Measurements from ENCODE around the gene TMEM203. TPM values are rescaled to one million over a fixed set of nuclear protein-coding genes. Genes with fewer than 3 reads are reported as not detected.

Gene TMEM203
- total RNA-seq, 4 donors from 2014 or later, result 11.6 to 33.5 (median 27.6) TPM

- TF ChIP-seq CTCF (IDR thresholded peaks at IDR 0.05) (no peak), POLR2A (IDR thresholded peaks at IDR 0.05) (no peak)
- Histone ChIP-seq H3K4me3 (no peak overlapping the region), H3K36me3 (peaks cover 0 to 4% (median 0%) of the 10 kb centered on the region in 3 donors), H3K27me3 (no peaks in the 10 kb centered on the region), H3K9me3 (no peaks in the 10 kb centered on the region), H3K27ac (no peak overlapping the region), H3K4me1 (peaks cover 7 to 44% (median 15%) of the 10 kb centered on the region in 4 donors)
- no peak for DNase-seq
Observed at GRCh38 chr9:137220317-137221094, 15.1 kb upstream of the TMEM203 start.

GRCh38 chr9:137219757-137220316 is 14.4 kb upstream of the TMEM203 start:
- Histone ChIP-seq H3K4me3 (no peak overlapping the region), H3K27ac (no peak overlapping the region), H3K4me1 (peaks cover 7 to 44% (median 15%) of the 10 kb centered on the region in 4 donors), H3K27me3 (no peaks in the 10 kb centered on the region), H3K36me3 (peaks cover 0 to 9% (median 0%) of the 10 kb centered on the region in 3 donors), H3K9me3 (no peaks in the 10 kb centered on the region)
- no peak for TF ChIP-seq CTCF (IDR thresholded peaks at IDR 0.05)
- no peak for DNase-seq

- peaks cover 3 to 44% (median 13%) of the 10 kb centered on the region in 4 donors for H3K4me1 ChIP-seq
- no peaks in the 10 kb centered on the region for H3K27me3 ChIP-seq
- TF ChIP-seq CTCF (IDR thresholded peaks at IDR 0.05) (no peak), POLR2A (IDR thresholded peaks at IDR 0.05) (peak; percentile 46 to 59)
- H3K27ac ChIP-seq, result peak overlapping the region in 3 of 4 donors; percentile 74 to 95 (median 83)
- H3K4me3 ChIP-seq, result peak overlapping the region in 2 of 4 donors; percentile 54 to 62
- H3K9me3 ChIP-seq, result no peaks in the 10 kb centered on the region
- peak in 2 of 3 donors; percentile 77 to 78 for DNase-seq
- peaks cover 0 to 15% (median 0%) of the 10 kb centered on the region in 3 donors for H3K36me3 ChIP-seq
Observed at GRCh38 chr9:137218754-137219271, 13.4 kb upstream of the TMEM203 start.

GRCh38 chr9:137218212-137218753 is 12.8 kb upstream of the TMEM203 start:
- Histone ChIP-seq H3K27me3 (no peaks in the 10 kb centered on the region), H3K36me3 (peaks cover 0 to 15% (median 0%) of the 10 kb centered on the region in 3 donors), H3K27ac (peak overlapping the region in 3 of 4 donors; percentile 74 to 95 (median 83)), H3K9me3 (no peaks in the 10 kb centered on the region), H3K4me3 (peak overlapping the region in 3 of 4 donors; percentile 14 to 62 (median 54)), H3K4me1 (peaks cover 3 to 44% (median 12%) of the 10 kb centered on the region in 4 donors)
- DNase-seq, result no peak
- TF ChIP-seq POLR2A (IDR thresholded peaks at IDR 0.05) (no peak), CTCF (IDR thresholded peaks at IDR 0.05) (no peak)

- Histone ChIP-seq H3K4me3 (peak overlapping the region in 3 of 4 donors; percentile 14 to 62 (median 54)), H3K4me1 (peaks cover 3 to 38% (median 7%) of the 10 kb centered on the region in 4 donors), H3K36me3 (peaks cover 0 to 15% (median 0%) of the 10 kb centered on the region in 3 donors), H3K9me3 (no peaks in the 10 kb centered on the region), H3K27me3 (no peaks in the 10 kb centered on the region), H3K27ac (peak overlapping the region in 3 of 4 donors; percentile 74 to 95 (median 83))
- DNase-seq, result peak in 2 of 3 donors; percentile 92 to 94
- TF ChIP-seq CTCF (IDR thresholded peaks at IDR 0.05), result peak in 3 of 6 experiments; percentile 38 to 39 (median 39)
- TF ChIP-seq POLR2A (IDR thresholded peaks at IDR 0.05), result peak; percentile 87 to 94
Observed at GRCh38 chr9:137217276-137218211, 12.1 kb upstream of the TMEM203 start.
